Spinal cord (tissue), 10 donors: Measurements from ENCODE around the gene IRF9. TPM values are rescaled to one million over a fixed set of nuclear protein-coding genes. Genes with fewer than 3 reads are reported as not detected.

Experiments
- DNase-seq, 6 donors: peaks; one replicate each; pipeline versions ENCODE4 v3.0.0 to v3.0.0-alpha.2; 2013 to 2015; ENCODE audit warnings: low spot score in 6 of 6, low read depth in 4 of 6
- H3K27ac ChIP-seq: one replicate; pipeline ENCODE4 v1.5.1; 2013; ENCODE audit warnings: low read depth, low read length, control low read depth
- H3K27me3 ChIP-seq: one replicate; pipeline ENCODE4 v1.6.1; 2013; ENCODE audit warnings: low read length; ENCODE audit not compliant: control insufficient read depth, insufficient read depth
- H3K36me3 ChIP-seq: one replicate; pipeline ENCODE4 v1.6.1; 2013; ENCODE audit warnings: low read length; ENCODE audit not compliant: control insufficient read depth, insufficient read depth
- H3K4me1 ChIP-seq: one replicate; pipeline ENCODE4 v1.6.1; 2013; ENCODE audit warnings: low read length; ENCODE audit not compliant: control insufficient read depth, insufficient read depth
- H3K4me3 ChIP-seq: one replicate; pipeline ENCODE4 v1.5.1; 2013; ENCODE audit warnings: low read depth, low read length, control low read depth
- H3K9me3 ChIP-seq: one replicate; pipeline ENCODE4 v1.6.1; 2013; ENCODE audit warnings: low read length; ENCODE audit not compliant: control insufficient read depth, insufficient read depth
- WGBS: methylation state at CpG from one replicate; pipeline ENCODE4 v1.1.5; 2013; ENCODE audit warnings: missing lambda C conversion rate; ENCODE audit not compliant: insufficient coverage; 5-methylcytosine and 5-hydroxymethylcytosine counted together
- polyA plus RNA-seq, 2 donors: library from polyadenylated mRNA; unstranded; fragments of 120-200 nt; gene quantifications; one replicate each; pipeline ENCODE4 v1.2.1, GENCODE V29; 2013; ENCODE audit not compliant: insufficient read length in 2 of 2
- total RNA-seq, 2 donors: library from RNA; depleted of rRNA in 1 of 2; stranded (reverse); fragments of 120-200 nt in 1 of 2; fragments of >200 nt in 1 of 2; gene quantifications; one replicate each; pipeline versions ENCODE4 v1.2.3 to v1.2.4, GENCODE V29; 2013 to 2014
- donor health status: healthy.

Gene IRF9
- total and polyA plus RNA-seq, 4 donors: 50.0 to 81.4 (median 71.3) TPM

- Histone ChIP-seq H3K4me1 (peaks cover 7% of the 10 kb centered on the region), H3K27me3 (no peaks in the 10 kb centered on the region), H3K27ac (no peak overlapping the region), H3K36me3 (peaks cover 12% of the 10 kb centered on the region), H3K9me3 (no peaks in the 10 kb centered on the region), H3K4me3 (no peak overlapping the region)
- no peak for DNase-seq
- 73% methylated on average over 6 of the region's 7 CpGs for WGBS
Measured at GRCh38 chr14:24130717-24131548, 30.1 kb upstream of the IRF9 start.

- WGBS: 86% methylated on average over 13 of the region's 15 CpGs
- Histone ChIP-seq H3K4me3 (no peak overlapping the region), H3K36me3 (peaks cover 12% of the 10 kb centered on the region), H3K27me3 (no peaks in the 10 kb centered on the region), H3K4me1 (peaks cover 10% of the 10 kb centered on the region), H3K27ac (no peak overlapping the region), H3K9me3 (no peaks in the 10 kb centered on the region)
- no peak for DNase-seq
Measured at GRCh38 chr14:24131549-24131966, 29.5 kb upstream of the IRF9 start.

GRCh38 chr14:24132061-24132685 lies 28.9 kb upstream of the IRF9 start:
- Histone ChIP-seq H3K27me3 (no peaks in the 10 kb centered on the region), H3K27ac (no peak overlapping the region), H3K9me3 (no peaks in the 10 kb centered on the region), H3K36me3 (peaks cover 14% of the 10 kb centered on the region), H3K4me3 (no peak overlapping the region), H3K4me1 (peaks cover 16% of the 10 kb centered on the region)
- no peak for DNase-seq
- 84% methylated on average over 24 of the region's 24 CpGs for WGBS

GRCh38 chr14:24132976-24133375 lies 28.1 kb upstream of the IRF9 start:
- Histone ChIP-seq H3K27ac (no peak overlapping the region), H3K4me1 (peaks cover 24% of the 10 kb centered on the region)
- WGBS: no CpG with 5 or more reads among the region's 2 CpGs

GRCh38 chr14:24133735-24134134 lies 27.3 kb upstream of the IRF9 start:
- H3K9me3 ChIP-seq: no peaks in the 10 kb centered on the region
- no peak for DNase-seq
- no CpG with 5 or more reads among the region's 1 CpG for WGBS
- peaks cover 29% of the 10 kb centered on the region for H3K36me3 ChIP-seq
- peaks cover 29% of the 10 kb centered on the region for H3K4me1 ChIP-seq
- H3K27me3 ChIP-seq: no peaks in the 10 kb centered on the region
- H3K27ac ChIP-seq: no peak overlapping the region
- H3K4me3 ChIP-seq: no peak overlapping the region

More at GRCh38 chr14:24132976-24133375, 28.1 kb upstream of the IRF9 start:
- H3K36me3 ChIP-seq: peaks cover 22% of the 10 kb centered on the region
- H3K4me3 ChIP-seq: no peak overlapping the region
- no peak for DNase-seq
- no peaks in the 10 kb centered on the region for H3K9me3 ChIP-seq
- H3K27me3 ChIP-seq: no peaks in the 10 kb centered on the region

GRCh38 chr14:24135584-24135833 lies 25.6 kb upstream of the IRF9 start:
- DNase-seq: no peak
- Histone ChIP-seq H3K9me3 (no peaks in the 10 kb centered on the region), H3K27ac (peak overlapping the region; percentile 22), H3K36me3 (peaks cover 39% of the 10 kb centered on the region), H3K4me3 (peak overlapping the region; percentile 80), H3K4me1 (peaks cover 44% of the 10 kb centered on the region), H3K27me3 (no peaks in the 10 kb centered on the region)
- 4% methylated on average over 9 of the region's 9 CpGs for whole genome bisulfite sequencing

- no peaks in the 10 kb centered on the region for H3K27me3 ChIP-seq
- no peaks in the 10 kb centered on the region for H3K9me3 ChIP-seq
- H3K27ac ChIP-seq: peak within 1 kb of the TSS; percentile 27
- DNase-seq: peak; percentile 58 to 96 (median 81)
- under 1% methylated on average over 72 of the region's 75 CpGs for WGBS
- H3K36me3 ChIP-seq: peaks cover 39% of the 10 kb centered on the region
- peak within 1 kb of the TSS; percentile 80 for H3K4me3 ChIP-seq
- peaks cover 49% of the 10 kb centered on the region for H3K4me1 ChIP-seq
Measured at GRCh38 chr14:24135834-24136683, 25.0 kb upstream of the IRF9 start, which contains the start of gene PSME1. Gene PSME1 (plus strand): TSS chr14:24136194. CDS start chr14:24136263, 69 bp downstream.

GRCh38 chr14:24136684-24137528 lies 24.2 kb upstream of the IRF9 start:
- Histone ChIP-seq H3K9me3 (no peaks in the 10 kb centered on the region), H3K27ac (peak overlapping the region; percentile 25), H3K4me1 (peaks cover 51% of the 10 kb centered on the region), H3K4me3 (peak overlapping the region; percentile 80), H3K27me3 (no peaks in the 10 kb centered on the region), H3K36me3 (peaks cover 34% of the 10 kb centered on the region)
- no peak for DNase-seq
- WGBS: 47% methylated on average over 9 of the region's 13 CpGs
